T47D (cell line): ENCODE results near the gene HDHD2.
"Not testable (repeated sequence)": the region's sequence is repeated elsewhere in the genome, so short reads cannot be mapped to it uniquely, and the experiment has no call there.

ENCODE experiments used
- DNase-seq, 2 experiments: peaks; one replicate each; pipeline versions ENCODE4 v3.0.0 to v3.0.0-alpha.2; 2011 to 2012; ENCODE audit warnings: low read depth in 1 of 2, low spot score in 1 of 2
- JUND ChIP-seq: IDR thresholded peaks from 2 replicates; pipeline ENCODE4 v1.6.1; 2012; ENCODE audit warnings: low read depth
- in situ Hi-C: cut with HindIII; loops from 2 replicates; pipeline ENCODE4 v1.10.0; 2016; ENCODE audit warnings: low sequenced_read_pairs, low pct_unique_long_range_greater_than_20kb

HDHD2 gene, protein sequence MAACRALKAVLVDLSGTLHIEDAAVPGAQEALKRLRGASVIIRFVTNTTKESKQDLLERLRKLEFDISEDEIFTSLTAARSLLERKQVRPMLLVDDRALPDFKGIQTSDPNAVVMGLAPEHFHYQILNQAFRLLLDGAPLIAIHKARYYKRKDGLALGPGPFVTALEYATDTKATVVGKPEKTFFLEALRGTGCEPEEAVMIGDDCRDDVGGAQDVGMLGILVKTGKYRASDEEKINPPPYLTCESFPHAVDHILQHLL

GRCh38 chr18:47150029-47150823 is at the start of gene HDHD2:
HDHD2 (minus strand) TSS chr18:47150500; CDS start chr18:47136439, 14,061 bp downstream.
- TF ChIP-seq JUND, result no peak
- peak; percentile 54 to 75 for DNase-seq
- in situ Hi-C loops, result no loop called here

- in situ Hi-C loops, DNase-seq: not testable (repeated sequence)
These were observed 45.7 kb upstream of the HDHD2 start for GRCh38 chr18:47195961-47196360.

GRCh38 chr18:47191961-47192360 is 41.7 kb upstream of the HDHD2 start:
- in situ Hi-C loops, result no loop called here
- DNase-seq, result no peak
- no peak for TF ChIP-seq JUND

GRCh38 chr18:47187721-47188120 is 37.4 kb upstream of the HDHD2 start:
- DNase-seq, result no peak
- TF ChIP-seq JUND, result no peak
- in situ Hi-C loops, result no loop called here

GRCh38 chr18:47184419-47185050 is 34.2 kb upstream of the HDHD2 start:
- peak in 1 of 2 experiments; percentile 41 for DNase-seq
- no peak for TF ChIP-seq JUND

DNA sequence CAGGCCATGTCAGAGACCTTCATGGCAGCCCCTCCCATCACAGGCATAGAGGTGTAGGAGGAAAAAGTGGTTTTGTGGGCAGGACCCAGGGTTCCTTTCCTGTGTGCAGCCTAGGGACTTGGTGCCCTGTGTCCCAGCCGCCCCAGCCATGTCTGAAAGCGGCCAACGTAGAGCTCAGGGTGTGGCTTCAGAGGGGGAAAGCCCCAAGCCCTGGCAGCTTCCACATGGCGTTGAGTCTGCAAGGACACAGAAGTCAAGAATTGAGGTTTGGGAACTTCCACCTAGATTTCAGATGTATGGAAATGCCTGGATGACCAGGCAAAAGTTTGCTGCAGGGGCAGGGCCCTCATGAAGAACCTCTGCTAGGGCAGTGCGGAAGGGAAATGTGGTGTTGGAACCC is 31.9 kb upstream of the HDHD2 start:
- DNase-seq, in situ Hi-C loops: not testable (repeated sequence)

More at GRCh38 chr18:47184419-47185050, 34.2 kb upstream of the HDHD2 start:
- in situ Hi-C loops, result no loop called here

- no peak for TF ChIP-seq JUND
- in situ Hi-C loops, result no loop called here
- DNase-seq, result no peak
These were observed 30.5 kb upstream of the HDHD2 start for GRCh38 chr18:47180765-47181164.

DNA sequence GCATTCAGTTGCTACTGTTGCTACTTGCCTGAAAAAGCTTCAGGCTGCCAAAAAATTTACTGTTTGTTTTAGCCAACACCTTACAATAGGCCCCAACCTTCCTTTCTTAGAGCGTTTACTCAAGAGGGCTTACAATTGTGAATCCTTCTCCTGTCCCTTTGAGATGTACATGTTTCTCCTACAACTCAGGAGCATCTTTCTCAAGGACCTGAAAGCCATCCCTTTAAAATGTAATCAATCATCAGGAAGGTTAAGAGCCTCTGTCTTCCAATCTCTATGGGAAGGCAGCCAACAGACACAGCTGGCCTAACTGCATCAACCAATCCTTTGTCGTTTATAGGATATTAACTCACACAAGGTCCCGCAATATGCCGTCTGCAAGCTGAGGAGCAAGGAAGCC is 29.2 kb upstream of the HDHD2 start:
- no peak for TF ChIP-seq JUND
- no peak for DNase-seq
- in situ Hi-C loops, result no loop called here

- peak; percentile 73 to 93 for DNase-seq
- in situ Hi-C loops, result no loop called here
- no peak for TF ChIP-seq JUND
These were observed 25.7 kb upstream of the HDHD2 start, which contains the start of gene IER3IP1 for GRCh38 chr18:47175898-47176575. IER3IP1 (minus strand) TSS chr18:47176364; CDS start chr18:47176277, 87 bp downstream.

- DNase-seq, result no peak
These were observed 25.1 kb upstream of the HDHD2 start for GRCh38 chr18:47175283-47175897.

DNA sequence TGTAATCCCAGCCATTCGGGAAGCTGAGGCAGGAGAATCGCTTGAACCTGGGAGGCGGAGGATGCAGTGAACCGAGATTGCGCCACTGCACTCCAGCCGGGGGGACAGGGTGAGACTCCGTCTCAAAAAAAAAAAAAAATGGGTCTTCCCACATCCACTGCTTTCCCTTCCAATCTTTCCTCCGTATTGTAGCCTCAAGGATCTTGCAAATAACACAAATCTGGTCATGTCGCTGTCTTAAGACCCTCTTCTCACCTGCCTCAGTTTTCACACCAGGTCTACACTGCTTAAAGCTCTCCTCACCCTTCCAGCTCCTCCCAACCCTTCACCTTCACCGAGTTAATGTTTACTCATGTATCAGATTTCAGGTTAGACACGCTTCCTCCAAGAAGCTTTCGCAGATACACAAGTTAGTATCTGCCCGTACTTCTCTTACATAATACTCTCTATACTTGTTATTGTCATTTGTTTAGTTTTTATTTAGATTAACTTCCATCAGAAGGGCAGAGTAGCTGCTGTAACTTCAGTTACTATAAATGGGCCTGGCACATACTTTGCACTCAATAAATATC is 24.3 kb upstream of the HDHD2 start:
- no peak for TF ChIP-seq JUND
- in situ Hi-C loops, result no loop called here
- peak; percentile 13 to 65 for DNase-seq

More at GRCh38 chr18:47175283-47175897, 25.1 kb upstream of the HDHD2 start:
- TF ChIP-seq JUND, result no peak
- in situ Hi-C loops, result no loop called here

GRCh38 chr18:47172476-47172875 is 22.2 kb upstream of the HDHD2 start:
- in situ Hi-C loops, result no loop called here
- DNase-seq, result no peak
- TF ChIP-seq JUND, result no peak
